ENCODE data around the gene CYP4A22.

Gene CYP4A22

GRCh38 chr1:47160716-47161115 lies 23.5 kb downstream of the CYP4A22 start:
- DNase-seq = no peak

- DNase-seq = no peak
Measured at GRCh38 chr1:47161298-47162040, 24.2 kb downstream of the CYP4A22 start.

- no peak for DNase-seq
Measured at GRCh38 chr1:47164552-47164951, 27.3 kb downstream of the CYP4A22 start.

- DNase-seq = no peak
Measured at GRCh38 chr1:47172782-47173181, 35.5 kb downstream of the CYP4A22 start.

- DNase-seq = no peak
Measured at GRCh38 chr1:47174656-47175020, 37.4 kb downstream of the CYP4A22 start.

- DNase-seq = peak; percentile 36
Measured at GRCh38 chr1:47175227-47175934, 38.1 kb downstream of the CYP4A22 start.

- no peak for DNase-seq
Measured at GRCh38 chr1:47178020-47178419, 40.8 kb downstream of the CYP4A22 start.

GRCh38 chr1:47178654-47179016 lies 41.4 kb downstream of the CYP4A22 start:
- DNase-seq = no peak

GRCh38 chr1:47179017-47179987 lies 42.1 kb downstream of the CYP4A22 start:
- DNase-seq = peak; percentile 68

GRCh38 chr1:47179988-47180563 lies 42.8 kb downstream of the CYP4A22 start:
- no peak for DNase-seq

GRCh38 chr1:47180603-47181094 lies 43.4 kb downstream of the CYP4A22 start:
- DNase-seq = no peak

GRCh38 chr1:47181095-47181954 lies 44.1 kb downstream of the CYP4A22 start:
- DNase-seq = no peak

- DNase-seq = no peak
Measured at GRCh38 chr1:47181955-47182675, 44.9 kb downstream of the CYP4A22 start.

GRCh38 chr1:47182676-47183235 lies 45.5 kb downstream of the CYP4A22 start:
- no peak for DNase-seq

GRCh38 chr1:47183308-47184089 lies 46.3 kb downstream of the CYP4A22 start:
- no peak for DNase-seq

GRCh38 chr1:47184090-47184821 lies 47.0 kb downstream of the CYP4A22 start:
- DNase-seq = no peak

- no peak for DNase-seq
Measured at GRCh38 chr1:47184822-47185677, 47.8 kb downstream of the CYP4A22 start.

Data from CD4-positive, alpha-beta T cell treated with Interleukin-12 subunit alpha and Interleukin-12 subunit beta, for 1 hour (primary cell).